Stimulated activated CD4-positive, alpha-beta T cell treated with anti-CD3 and anti-CD28 coated beads, Interleukin-1b, Interleukin-23, amount 100 ng/mL, for 48 hours (primary cell): Measurements from ENCODE around the gene ERCC6.

Source experiments
- DNase-seq: peaks from one replicate; pipeline ENCODE4 v3.0.0-alpha.2; 2020

Gene ERCC6

GRCh38 chr10:49508654-49509053, 30.3 kb downstream of the ERCC6 start:
- no peak for DNase-seq

DNA sequence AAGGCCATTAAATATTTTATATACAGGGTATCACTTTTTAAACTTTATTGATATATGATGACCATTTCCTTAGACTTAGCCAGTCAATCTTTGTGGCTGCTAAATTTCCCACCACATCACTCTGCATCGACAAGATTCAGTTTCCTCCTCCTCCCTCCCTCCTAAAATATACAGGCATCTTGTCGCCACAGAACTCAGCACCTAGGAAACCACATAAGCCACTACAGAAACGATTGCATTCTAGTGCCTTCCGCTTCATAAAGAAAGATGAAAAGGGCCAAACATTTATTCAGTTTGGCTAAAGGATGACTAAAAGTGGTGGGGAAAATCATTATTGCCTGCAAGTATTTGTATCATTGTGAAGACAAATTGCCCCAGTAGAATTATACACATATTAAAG, 30.7 kb downstream of the ERCC6 start:
- no peak for DNase-seq

GRCh38 chr10:49505589-49505988, 33.3 kb downstream of the ERCC6 start:
- DNase-seq = no peak

- no peak for DNase-seq
Measured at GRCh38 chr10:49505076-49505475, 33.8 kb downstream of the ERCC6 start.

DNA sequence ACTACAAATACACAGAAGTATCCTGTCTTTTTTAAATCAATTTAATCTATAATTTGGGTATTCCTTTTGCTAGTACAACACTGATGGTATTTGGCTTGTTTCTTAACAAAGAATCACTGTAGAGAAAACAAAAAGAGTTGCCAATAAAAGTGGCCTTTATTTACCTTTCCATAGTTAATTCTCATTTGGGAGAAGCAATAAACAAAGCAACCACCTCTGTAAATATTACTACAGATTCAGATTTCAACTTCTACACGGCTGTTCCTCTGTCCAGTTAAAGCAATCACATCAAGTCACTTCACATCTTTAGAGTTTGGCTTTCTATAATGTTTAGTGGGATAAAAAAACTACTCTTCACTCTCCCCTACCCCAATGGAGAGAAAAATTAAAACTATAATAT, 34.4 kb downstream of the ERCC6 start:
- DNase-seq = no peak

DNA sequence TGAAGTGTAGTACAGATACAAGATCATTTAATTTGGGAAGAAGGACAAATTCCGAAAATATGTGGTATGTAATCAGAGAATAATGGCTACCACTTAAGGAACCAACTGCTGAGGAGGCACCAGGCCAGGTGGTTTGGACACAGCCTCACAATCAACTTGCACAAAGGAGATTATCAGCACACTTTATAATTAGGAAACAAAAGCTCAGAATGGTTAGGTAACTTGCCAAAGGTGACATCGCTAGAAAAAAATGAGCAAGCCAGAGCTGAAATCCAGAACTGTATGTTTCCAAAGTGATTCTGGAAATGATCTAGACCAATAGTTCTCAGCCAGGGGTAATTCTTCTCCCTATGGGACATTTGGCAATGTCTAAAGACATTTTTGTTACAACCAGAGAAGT, 36.6 kb downstream of the ERCC6 start:
- no peak for DNase-seq

- DNase-seq = no peak
Measured at GRCh38 chr10:49500412-49500811, 38.5 kb downstream of the ERCC6 start.

DNA sequence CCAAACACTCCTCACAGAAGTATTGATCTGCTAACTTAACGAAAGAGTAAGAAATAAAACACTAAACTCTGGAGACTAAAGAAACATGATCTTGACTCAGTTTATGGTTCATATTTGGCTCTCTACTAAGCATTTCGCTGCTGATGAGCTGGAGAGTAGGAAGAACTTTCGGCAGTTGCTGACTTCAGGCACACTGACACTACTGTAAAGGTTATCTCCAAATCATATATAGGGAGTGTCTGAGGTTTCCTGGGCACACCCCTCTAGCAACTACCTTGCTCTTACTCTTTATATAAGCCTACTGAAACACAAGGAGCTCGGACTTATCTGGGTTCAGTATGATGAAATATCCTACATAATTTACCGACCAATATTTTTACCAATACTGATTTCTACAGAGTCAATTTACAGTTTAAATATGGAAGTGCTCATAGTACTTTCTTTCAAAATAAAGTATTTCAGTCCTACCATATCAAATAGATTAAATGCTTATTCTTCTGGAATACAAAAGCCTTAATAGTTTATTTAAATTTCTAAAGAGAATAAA, 39.5 kb downstream of the ERCC6 start:
- DNase-seq = no peak

- DNase-seq = no peak
Measured at GRCh38 chr10:49498425-49498824, 40.5 kb downstream of the ERCC6 start.

GRCh38 chr10:49497358-49497757, 41.6 kb downstream of the ERCC6 start:
- no peak for DNase-seq

- no peak for DNase-seq
Measured at GRCh38 chr10:49488056-49488717, 50.7 kb downstream of the ERCC6 start.

DNA sequence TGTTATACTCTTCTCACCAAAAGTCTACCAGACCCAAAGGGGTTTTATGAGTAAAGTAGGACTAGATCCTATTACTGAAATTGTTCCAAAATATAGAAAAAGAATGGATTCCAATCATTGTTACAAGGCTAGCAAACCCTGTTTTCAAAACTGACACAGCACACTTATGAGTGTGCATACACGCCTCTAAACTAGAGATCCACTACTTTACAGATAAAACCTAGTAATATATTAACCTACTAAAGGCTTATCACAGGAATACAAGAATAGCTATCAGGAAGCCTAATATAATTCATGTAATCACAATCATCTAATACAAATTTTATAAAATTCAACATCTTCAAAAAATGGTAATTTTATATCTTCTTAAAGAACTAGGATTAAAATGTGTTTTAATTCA, 52.2 kb downstream of the ERCC6 start:
- no peak for DNase-seq

- no peak for DNase-seq
Measured at GRCh38 chr10:49486009-49486408, 52.9 kb downstream of the ERCC6 start.

GRCh38 chr10:49484486-49485235, 54.3 kb downstream of the ERCC6 start:
- no peak for DNase-seq

GRCh38 chr10:49478819-49479218, 60.1 kb downstream of the ERCC6 start:
- no peak for DNase-seq

DNA sequence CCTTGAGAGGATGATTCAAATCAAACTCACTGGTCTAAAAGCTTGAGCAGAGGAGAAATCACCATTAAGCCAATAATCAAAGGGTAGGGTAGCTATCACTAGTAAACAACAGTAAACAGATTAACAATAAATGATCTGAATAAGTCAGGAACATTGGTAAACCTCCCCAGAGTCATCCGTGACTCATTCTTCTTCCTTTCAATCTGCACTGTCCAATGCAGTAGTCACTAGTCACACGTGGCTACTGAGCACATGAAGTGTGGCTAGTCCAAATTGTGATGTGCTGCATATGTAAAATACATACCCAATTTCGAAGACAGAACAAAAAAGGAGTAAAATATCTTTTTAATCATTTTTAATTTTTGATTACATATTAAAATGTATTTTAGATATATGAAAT, 64.0 kb downstream of the ERCC6 start:
- DNase-seq = no peak

DNA sequence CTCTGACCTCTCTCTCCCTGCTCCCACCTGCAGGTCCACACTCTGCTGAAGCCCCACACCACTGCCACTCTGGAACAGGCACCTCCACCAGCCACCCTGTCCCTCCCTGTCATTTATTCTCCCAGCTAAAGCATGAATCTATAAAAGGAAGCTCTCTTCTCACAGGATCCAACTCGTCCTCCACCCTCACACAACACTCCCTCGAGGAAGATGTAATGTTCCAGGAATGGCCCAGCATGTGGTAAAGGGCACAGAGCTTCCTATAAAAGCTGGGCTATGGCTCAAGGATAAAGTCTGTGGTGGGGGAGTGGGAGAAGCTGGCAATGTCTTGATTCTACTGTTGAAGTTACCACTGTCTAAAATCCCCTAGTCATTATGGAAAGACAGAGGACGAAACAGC, 67.4 kb downstream of the ERCC6 start:
- DNase-seq = no peak

DNA sequence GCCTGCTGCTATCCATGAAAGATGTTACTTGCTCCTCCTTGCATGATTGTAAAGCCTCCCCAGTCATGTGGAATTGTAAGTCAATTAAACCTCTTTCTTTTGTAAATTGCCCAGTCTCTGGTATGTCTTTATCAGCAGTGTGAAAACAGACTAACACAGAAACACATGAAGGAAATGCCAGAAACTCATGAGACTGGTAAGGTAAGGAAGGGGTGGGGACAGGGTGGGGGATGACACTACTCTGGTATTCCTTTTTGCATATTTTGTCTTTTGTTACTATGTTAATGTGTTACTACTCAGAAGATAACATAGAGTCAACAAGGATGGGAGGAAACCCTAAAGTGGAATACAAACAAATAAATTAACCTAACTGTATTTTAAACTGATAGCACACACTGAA, 73.2 kb downstream of the ERCC6 start:
- no peak for DNase-seq
